Mesenteric fat pad (tissue), 1 donor: ENCODE data around the gene NTNG2. TPM values are rescaled to one million over a fixed set of nuclear protein-coding genes. Genes with fewer than 3 reads are reported as not detected.

ENCODE experiments used
- DNase-seq: peaks from one replicate; pipeline ENCODE4 v3.0.0-alpha.2; 2020; ENCODE audit warnings: low spot score
- total RNA-seq: library from RNA; stranded (reverse); fragmentation: NEBNext Ultra II Directional; extraction: Animal tissue kit (Norgen Biotek cat#: 25700); gene quantifications from one replicate; pipeline ENCODE4 v1.2.1, GENCODE V29; 2021
- donor health status: DM: yes; HTN: yes; CAD: no.

Gene NTNG2
- total RNA-seq, 1 donor from 2014 or later = 2.0 TPM

DNA sequence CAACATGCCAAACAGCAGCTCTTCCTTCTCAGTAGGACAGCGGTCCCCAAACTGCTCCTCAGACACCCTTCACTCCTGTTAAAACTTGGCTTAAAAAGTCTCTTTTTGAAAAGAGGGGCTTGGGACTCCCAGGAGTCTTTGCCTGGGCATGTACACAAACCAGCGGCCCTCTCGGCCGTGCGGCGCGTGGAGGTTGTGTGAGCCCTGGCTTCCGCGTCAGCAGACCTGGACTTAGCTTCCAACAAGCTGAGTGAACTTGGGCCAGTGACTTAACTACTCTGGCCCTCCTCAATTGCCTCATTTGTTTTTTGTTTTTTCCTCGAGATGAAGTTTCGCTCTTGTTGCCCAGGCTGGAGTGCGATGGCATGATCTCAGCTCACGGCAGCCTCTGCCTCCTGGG, 15.3 kb upstream of the NTNG2 start:
- DNase-seq = no peak

DNA sequence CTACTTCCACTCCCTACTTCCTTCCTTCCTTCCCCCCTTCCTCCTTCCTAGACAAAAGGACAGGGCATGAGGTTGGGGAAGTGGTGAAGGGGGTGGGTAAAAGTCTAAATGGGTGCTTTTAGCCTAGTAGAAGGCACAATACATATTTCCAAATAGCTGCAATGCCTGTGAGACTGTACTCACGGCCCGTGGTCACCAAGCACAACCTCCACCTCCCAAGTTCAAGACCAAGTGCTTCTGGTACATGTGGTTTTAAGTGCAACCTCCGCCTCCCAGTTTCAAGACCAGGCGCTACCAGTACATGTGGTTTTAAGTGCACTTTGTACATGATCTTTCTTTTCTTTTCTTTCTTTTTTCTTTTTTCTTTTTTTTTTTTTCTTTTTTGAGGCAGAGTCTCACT, 14.5 kb upstream of the NTNG2 start:
- DNase-seq = no peak

DNA sequence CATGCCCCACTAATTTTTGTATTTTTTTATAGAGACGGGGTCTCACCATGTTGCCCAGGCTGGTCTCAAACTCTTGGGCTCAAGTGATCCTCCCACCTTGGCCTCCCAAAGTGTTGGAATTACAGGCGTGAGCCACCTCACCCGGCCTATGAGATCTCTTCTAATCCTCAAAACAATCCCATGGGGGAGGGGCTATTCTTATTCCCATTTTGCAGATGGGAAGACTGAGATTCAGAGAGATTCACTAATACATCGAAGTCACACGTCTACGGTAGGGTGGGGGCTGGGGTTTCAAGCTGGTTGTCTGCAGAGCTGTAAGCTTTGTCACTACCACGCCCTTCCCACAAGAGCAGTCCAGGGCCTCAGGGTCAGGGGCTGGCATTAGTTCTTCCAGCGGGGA, 14.0 kb upstream of the NTNG2 start:
- DNase-seq = no peak

DNA sequence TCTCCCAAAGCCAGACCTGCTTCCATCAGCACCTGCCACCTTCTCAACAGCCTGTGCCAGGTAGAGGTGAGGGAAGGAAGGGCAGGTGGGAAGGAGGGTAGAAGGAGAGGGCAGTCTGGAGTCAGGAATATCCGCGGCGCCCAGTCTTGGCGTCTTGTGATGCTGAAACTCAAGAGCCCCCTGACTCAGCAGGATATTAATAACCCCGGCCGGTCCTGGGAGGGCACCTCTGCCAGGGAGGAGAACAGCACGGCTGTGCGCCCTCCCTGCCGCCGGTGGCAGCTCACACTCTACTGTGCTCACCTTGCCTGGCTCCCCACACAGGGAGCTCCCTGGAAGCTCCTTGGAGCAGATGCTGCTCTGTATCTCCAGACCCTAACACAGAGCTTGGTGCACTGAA, 11.6 kb upstream of the NTNG2 start:
- no peak for DNase-seq

DNA sequence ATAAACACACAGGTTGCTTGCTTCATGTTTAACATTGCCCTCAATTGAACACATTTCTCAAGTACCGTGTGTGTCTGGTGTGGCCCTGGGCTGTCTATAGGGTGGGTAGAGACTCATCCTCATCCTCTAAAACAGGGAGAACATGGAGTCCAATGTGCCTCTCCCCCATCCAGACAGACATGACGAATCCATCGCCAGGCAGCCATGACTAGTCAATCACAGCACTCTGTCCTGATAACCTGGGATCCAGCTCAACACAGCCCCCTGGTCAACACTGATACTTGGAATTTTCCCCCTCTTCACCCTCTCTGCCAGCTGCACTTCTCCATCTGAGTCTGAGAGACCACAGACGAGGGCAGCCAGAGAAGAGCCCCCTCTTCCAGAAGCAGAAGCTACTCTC, 10.7 kb upstream of the NTNG2 start:
- DNase-seq = no peak

DNA sequence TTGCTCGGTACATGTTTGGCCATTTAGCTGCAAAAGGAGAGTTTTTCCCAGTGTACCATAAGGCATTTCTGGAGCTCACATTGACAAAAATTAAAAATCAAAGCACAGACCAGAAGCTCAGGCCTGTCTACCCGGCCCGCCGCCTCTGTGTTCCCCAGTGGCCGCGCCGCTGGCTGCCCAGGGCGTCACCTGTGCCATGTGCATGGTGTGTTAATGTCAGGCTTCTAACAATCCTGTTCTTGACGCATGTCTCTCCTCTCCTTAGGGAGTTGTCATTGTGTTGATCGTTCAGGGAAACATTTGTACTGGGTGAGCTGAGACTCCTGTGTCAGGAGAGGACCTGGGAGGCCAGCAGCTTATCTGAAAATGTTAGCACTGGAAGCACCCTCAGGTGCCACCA, 9.6 kb upstream of the NTNG2 start:
- no peak for DNase-seq

DNA sequence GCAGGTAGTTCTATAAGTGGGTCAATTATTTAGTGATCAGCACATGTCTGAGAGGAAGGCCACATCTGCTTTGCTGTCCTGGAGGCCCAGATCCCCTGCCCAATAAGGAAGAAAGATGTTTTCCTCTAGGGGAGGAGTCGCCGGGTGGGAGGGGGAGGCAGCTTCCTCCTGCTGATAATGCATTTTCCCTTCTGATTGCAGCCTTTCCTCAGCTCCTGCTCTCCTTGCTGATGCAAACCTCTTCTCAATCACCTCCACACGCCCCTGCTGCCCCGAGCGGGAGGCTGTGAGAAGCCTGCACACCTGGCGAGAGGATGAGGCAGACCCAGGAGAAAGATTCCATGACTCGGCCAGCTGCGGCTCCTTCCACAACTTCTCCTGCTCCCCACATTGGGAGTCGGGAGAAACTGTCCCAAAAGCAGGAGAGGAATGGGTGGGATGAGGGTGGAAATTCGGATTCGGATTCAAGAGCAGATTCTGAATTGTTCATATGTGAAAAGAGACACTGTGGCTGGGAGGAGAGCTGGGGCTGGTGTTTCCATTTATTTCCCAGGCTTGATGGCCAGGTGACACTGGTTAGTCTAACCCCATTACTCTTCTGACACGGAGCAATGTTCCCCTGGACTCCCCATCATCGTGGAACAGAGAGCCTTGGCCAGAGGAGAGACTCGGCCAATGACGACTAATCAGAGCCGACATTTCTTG, 6.8 kb upstream of the NTNG2 start:
- DNase-seq = no peak

DNA sequence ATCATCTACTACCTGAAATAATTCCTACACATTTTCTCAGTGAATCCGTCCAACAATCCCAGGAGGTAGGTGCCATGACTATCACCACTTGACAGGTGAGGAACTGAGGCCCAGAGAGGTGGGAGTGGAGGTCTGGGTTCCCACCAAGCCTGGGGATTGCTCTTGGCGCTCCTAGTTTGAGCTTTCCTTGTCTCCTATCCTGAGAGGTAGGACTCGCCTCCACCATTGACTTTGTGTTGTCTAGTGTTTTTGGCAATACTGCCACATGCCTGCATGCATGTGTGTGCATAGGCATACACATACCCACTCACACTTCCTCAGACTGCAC, 6.3 kb upstream of the NTNG2 start:
- no peak for DNase-seq

DNA sequence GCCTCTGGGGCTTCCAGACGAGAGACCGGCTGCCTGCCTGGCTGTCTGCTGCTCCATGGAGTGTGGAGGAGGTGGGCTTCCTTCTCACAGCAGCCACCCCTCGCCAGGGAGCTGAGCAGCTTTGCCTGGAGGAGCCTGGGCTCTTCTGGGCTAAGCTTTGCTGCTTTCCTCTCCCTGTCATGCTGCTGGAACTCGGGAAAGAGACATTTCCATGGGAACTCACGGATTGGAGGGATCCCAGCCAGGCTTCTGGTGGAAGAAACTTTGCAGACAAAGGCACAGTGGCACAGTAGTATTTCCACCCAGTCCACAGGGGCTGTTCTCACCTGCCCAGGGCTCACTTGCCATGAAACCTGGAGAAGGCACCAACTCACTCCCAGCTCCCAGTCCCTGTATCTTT, 5.6 kb upstream of the NTNG2 start:
- DNase-seq = no peak

DNA sequence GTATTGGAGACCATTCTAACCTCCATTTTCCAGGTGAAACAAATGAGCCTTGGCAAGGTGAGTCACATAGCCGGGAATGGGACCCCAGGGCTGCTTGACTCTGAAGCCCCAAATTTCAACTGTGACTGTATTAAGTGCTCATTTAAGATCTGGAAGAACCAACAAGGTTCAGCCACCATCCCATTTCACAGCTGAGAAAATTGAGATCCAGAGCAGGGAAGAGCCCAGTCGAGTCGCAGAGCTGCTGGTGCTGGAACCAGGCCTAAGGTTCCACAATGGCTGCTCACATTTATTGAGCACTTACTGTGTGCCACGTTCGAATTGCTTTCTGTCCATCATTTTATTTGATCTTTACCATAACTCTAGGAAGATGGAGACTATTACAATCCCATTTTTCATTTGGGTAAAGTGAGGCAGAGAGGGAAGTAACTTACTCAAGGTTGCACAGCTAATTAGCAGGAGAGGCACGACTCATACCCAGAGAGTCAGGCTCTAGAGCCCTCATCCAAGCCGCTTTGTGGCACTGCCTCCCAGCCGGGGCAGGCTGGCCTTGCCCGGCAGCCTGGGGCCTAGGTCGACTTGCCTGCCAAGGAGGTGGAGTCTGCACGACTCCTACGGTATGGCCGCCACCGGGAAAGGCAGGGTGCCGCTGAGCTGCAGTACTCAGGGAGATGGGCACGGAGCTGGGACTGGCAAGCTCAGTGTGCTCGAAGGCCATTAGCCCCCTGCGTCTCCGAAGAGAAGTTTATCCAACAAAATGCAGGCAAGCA, 4.3 kb upstream of the NTNG2 start:
- no peak for DNase-seq

DNA sequence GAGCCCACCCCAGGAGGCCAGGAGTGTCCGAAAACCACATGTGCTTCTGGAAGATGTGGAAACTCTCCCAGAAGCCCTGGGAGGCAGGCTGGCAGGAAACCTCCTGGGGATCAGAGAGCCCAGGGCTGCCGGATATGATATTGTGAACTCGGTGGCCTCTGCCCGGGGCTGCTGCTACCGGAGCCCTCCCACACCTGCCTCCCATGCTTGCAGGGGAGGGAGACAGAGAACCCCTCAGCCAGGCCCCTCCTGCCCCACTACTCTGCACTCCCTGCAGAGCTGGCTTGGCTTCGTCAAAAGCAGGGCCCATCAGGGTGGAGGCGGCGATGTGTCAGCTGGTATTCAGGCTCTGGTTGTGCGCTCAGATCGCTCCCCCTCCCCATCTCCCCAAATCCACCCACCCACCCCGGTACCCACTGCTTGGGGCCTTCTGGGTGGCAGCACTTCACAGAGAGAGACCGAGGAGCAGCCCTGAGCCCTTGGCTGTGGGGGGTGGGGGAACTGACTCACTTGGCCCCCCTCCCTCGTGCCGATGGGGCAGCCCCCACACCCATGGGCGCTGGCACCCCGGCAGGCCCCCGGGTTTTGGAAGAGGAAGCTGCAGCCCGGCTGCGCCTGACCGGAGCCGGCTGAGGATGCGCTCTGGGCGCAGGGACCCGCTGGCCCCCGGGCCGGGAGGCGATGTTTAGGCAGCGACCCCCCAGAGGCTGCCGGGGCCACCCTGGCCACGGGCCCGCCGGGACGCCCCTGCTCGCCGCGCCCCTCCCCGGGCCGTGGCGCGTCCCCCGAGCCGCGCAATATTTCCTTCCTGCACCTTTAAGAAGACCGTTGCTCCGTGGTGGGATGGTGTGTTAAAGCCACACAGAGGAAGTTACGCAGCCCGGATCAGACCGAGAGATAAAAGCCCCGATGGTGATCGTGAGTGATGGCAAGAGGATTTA, 786 bp upstream of the NTNG2 start:
- no peak for DNase-seq

DNA sequence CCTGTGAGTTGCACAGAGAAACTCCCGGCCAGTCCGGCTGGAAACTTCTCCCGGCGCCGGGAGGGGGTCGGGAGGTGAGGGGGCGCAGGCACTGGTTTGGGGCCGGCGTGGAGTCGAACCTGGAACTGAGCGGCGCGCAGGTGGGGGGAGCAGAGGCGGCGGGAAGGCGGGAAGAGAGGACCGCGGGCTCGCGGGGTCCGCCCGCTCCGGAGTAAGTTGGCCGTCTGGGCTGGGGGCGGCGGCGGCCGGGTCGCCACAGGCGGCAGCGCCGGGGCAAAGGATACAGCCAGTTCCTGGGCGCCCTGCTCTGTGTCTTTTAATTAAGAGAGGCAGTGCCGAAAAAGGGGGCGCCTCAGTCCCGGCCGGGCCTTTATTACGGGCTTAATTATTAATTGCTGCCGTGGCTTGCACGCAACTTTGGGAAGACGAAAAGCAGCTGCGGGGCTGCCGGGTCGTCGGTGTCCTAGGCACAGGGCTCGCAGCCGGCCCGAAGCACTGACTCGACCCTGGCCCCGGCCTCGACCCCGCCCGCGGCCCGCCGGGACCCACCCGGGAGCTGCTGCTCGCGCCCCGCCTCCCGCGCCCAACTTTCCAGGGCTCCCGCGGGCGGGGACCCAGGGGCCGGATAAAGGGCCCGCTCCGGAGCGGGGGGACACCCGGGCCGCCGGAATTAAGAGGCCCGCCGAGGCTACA, 1.1 kb downstream of the NTNG2 start:
- no peak for DNase-seq

DNA sequence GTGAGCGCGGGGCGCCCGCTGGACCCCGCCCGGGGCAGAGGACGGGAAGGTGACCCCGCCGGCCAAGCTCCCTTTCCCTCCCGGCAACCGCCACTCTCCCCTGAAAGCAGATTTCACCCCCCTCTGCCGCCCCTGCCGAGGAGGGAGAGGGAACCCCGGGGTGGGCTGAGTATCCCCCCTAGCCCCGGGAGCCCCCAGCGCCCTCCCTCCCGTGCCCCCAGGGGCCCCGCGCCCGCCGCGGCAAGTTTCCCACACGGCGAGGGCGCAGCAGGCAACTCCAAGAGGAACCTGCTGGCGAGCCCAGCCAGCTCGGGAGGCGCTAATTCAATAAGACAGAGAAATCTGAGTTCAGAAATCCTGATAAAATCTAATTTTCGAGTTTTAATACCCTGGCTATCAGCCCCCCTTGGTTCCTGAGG, 1.6 kb downstream of the NTNG2 start:
- DNase-seq = no peak

DNA sequence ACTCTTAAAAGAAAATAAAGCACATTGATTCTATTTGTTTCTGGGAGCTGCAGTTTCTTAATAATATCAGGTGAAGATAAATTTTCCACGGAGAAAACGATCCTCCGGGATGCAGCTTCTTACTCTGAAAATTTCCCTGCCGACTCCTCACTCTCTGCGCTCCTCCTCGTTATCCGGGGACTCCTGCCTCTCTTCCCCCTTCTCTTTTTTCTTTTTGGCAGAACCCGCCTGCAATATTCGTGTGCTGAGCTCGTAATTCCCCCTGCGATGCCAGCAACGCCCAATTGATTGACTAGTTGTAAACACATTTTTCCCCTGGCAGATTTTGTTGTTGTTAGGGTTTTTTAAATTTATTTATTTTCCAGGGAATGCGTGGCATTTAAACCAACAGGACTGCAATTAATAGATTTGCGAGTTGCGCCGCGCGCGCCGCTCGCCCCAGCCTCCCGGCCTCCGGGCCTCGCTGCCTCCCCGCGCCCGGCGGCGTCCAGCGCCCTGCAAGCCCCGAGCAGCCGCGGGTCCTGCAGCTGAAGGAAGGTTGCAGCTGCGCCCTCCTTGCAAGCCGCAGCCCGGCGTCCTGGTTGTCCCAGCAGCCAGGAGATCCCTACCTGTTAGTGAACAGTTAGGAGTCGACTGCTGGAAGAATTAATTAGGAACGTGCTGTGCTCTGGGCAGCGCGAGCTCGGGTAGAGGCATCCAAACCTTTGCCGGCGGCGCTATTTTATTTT, 2.2 kb downstream of the NTNG2 start:
- no peak for DNase-seq

DNA sequence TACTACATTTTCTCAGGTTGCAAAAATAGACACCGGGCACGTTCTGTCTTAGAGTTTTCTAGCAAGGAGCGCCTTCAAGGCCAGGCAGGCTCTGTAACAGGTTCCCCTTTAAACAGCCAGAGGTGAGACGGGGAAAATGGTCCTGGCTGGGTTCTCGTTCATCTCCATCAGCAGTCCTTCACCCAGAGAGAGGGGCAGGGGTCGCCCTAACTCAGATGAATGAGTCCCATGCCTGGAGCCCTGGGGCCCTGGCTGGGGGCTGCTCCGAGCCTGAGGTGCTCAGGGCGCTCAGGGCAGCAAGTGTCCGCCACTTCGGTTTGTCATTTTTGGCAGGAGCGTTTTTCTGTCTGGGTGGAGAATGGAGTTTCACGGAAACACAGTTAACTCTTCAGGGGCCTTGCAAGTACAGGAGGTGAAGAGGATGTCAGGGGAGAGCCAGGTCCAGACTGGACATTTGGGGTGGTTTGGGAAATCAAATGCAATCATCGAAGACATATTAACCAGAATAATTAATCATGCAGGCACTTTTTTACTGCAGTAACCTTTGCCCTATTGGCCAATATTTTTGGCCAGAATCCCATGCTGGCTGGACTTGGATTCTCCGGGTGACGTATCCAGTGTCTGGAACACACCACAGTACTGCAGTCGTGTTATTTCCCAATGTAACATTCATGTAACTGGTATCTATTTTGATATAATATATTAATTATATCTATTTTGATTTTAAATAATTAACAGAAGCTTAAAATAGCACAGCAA, 2.9 kb downstream of the NTNG2 start:
- no peak for DNase-seq

DNA sequence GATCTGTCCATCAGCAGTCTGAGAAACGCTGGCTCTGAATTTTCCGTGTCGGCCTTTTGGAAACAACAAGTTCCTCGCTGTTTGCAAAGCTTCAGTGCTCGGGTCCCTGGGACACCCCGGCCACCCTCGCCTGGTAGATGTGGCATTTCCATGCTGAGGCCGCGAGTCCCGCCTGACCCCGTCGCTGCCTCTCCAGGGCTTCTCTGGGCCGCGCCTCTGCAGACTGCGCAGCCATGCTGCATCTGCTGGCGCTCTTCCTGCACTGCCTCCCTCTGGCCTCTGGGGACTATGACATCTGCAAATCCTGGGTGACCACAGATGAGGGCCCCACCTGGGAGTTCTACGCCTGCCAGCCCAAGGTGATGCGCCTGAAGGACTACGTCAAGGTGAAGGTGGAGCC, 4.7 kb downstream of the NTNG2 start:
- no peak for DNase-seq

DNA sequence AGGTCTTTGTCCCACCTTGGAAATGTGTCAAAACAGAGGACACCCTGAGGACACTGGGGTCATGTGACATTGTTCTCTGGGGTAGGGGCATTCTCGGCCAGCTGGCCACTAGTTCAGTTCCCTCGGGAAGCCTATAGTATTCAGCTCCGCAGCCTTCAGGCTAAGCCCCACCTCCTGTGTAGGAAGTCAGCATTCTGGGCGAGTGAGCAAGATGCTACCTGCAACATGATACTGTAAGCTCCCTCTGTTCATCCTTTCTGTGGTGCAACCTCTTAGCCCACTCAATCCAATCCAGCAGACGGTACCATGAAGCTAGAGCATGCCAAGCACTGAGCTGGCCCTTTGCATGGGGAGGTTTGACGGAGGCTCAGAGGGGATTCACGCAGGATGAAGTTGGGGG, 5.3 kb downstream of the NTNG2 start:
- no peak for DNase-seq

DNA sequence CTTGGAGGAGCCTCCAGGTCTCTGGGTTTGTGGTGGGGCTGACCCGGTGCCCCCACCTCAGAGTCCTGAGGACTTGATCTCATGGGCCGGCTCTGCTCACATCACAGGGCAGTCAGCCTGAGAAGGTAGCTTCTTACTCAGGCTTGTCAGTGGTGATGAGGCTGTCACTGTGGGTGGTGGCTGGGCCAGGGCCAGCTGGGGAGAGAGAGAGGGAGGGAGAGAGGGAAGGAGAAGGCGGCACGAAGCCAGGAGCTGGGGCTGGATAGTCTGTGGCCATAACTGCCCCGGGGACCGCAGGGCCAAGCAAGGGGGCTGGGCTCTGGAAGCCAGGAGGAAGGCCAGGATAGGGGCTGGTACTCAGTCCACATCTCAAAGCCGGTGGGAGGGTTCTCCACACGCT, 6.5 kb downstream of the NTNG2 start:
- no peak for DNase-seq

DNA sequence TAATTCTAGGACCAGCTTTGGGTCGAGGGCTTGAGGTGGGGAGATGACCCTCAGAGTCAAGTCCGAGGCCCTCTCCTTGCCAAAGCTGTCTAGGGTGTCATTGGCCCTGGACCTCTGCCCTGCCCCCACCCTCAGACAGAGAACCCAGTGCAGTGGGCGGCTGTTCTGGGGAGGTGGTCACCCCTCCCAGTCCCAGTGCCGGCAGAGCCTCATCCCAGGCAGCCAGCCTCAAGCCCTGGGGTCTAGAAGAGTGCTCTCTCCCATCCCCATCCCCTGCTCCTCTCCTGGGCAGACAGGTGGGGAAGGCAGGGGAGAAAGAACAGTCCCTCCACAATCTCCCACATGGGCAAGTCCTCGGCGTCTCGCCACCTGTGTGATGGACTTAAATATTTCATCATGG, 7.0 kb downstream of the NTNG2 start:
- DNase-seq = no peak
